Upper lobe of left lung (tissue), 6 donors: ENCODE results near the gene LAYN. TPM values are rescaled to one million over a fixed set of nuclear protein-coding genes. Genes with fewer than 3 reads are reported as not detected.

ENCODE experiments used
- ATAC-seq, 2 donors: fragments of 200-7000 bp; cut with Tn5 transposase; one replicate each; pipeline ENCODE4 v1.9.1; 2022; ENCODE audit warnings: mild to moderate bottlenecking in 2 of 2, moderate library complexity in 2 of 2; ENCODE audit not compliant: low FRiP score in 2 of 2
- DNase-seq, 2 donors: peaks; one replicate each; pipeline ENCODE4 v3.0.0-alpha.2; 2019 to 2020
- H3K27ac ChIP-seq, 4 donors: fragments of 200-600 bp; sonication (generic); one replicate each; pipeline ENCODE4 v1.5.1; 2016 to 2019
- H3K27me3 ChIP-seq, 4 donors: fragments of 200-600 bp; sonication (generic); one replicate each; pipeline ENCODE4 v1.5.1; 2017 to 2019
- H3K36me3 ChIP-seq, 4 donors: fragments of 200-600 bp; sonication (generic); one replicate each; pipeline ENCODE4 v1.5.1; 2016 to 2019
- H3K4me1 ChIP-seq, 4 donors: fragments of 200-600 bp; sonication (generic); one replicate each; pipeline ENCODE4 v1.5.1; 2018 to 2019
- H3K4me3 ChIP-seq, 4 donors: fragments of 200-600 bp; sonication (generic); one replicate each; pipeline ENCODE4 v1.5.1; 2017 to 2019; ENCODE audit warnings: mild to moderate bottlenecking in 2 of 4, moderate library complexity in 1 of 4
- H3K9me3 ChIP-seq, 4 donors: fragments of 200-600 bp; sonication (generic); one replicate each; pipeline ENCODE4 v1.5.1; 2018 to 2019
- EP300 ChIP-seq, 4 donors: sonication (generic); formaldehyde crosslinking; IDR thresholded peaks; one replicate each; pipeline ENCODE4 v1.5.1; 2017; ENCODE audit warnings: antibody characterized with exemption in 4 of 4, control low read depth in 2 of 4
- POLR2A ChIP-seq, 4 donors: fragments of 450-650 bp; IDR thresholded peaks; one replicate each; pipeline ENCODE4 v1.5.1; 2016 to 2017; ENCODE audit warnings: antibody characterized with exemption in 4 of 4, mild to moderate bottlenecking in 2 of 4
- POLR2AphosphoS5 ChIP-seq, 2 donors: sonication (generic); formaldehyde crosslinking; IDR thresholded peaks; one replicate each; pipeline ENCODE4 v1.5.1; 2017; ENCODE audit warnings: antibody characterized with exemption in 2 of 2
- WGBS, 2 donors: methylation state at CpG; one replicate each; pipeline ENCODE4 v1.1.5; 2017 to 2018; 5-methylcytosine and 5-hydroxymethylcytosine counted together
- small RNA-seq, 4 donors: library from RNA; depleted of rRNA; stranded (forward); fragments of <200 nt; gene quantifications; one replicate each; pipeline ENCODE3, GENCODE V24; 2016
- total RNA-seq, 6 donors: library from RNA; depleted of rRNA in 4 of 6; stranded (reverse); fragments of >200 nt in 4 of 6; gene quantifications; one replicate each; pipeline versions ENCODE4 v1.1.0 to v1.2.1, GENCODE V29; 2016 to 2021
- TF ChIP-seq, protein P1 (sequence below), 6 experiments: fragments of 450-650 bp in 4 of 6; fragments of 200-600 bp in 2 of 6; sonication (generic) in 2 of 6; IDR thresholded peaks; one replicate each; pipeline ENCODE4 v1.5.1; 2016 to 2019; ENCODE audit warnings: antibody characterized with exemption in 6 of 6
- donor health status: DM: no; HTN: no; CAD: no; lungs with moderate emphysema.
- donor health status: DM: no; HTN: yes; CAD: no; lungs with severe emphysema.

Gene LAYN
- total RNA-seq, 6 donors from 2014 or later = 3.1 to 46.6 (median 13.9) TPM

DNA sequence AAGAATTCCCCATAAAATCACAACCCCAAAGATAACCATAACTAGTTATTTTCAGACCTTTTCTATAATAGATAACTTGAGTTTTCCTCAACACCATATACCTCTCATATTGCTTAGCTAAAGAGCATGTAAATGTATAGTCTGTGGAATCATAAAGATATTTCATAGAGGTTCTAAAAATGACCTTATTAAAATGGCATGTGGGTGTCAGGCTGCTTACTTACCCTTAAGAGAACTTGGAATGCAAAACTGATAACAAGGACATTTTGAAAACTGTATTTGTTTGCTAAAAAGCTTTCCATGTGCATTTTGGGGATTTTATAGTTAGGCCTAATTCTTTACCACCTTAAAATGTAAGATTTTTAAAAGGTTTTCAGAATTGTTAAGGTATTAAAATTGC, 66.5 kb downstream of the LAYN start:
- H3K27ac ChIP-seq = peak overlapping the region in 1 of 4 donors; percentile 29

DNA sequence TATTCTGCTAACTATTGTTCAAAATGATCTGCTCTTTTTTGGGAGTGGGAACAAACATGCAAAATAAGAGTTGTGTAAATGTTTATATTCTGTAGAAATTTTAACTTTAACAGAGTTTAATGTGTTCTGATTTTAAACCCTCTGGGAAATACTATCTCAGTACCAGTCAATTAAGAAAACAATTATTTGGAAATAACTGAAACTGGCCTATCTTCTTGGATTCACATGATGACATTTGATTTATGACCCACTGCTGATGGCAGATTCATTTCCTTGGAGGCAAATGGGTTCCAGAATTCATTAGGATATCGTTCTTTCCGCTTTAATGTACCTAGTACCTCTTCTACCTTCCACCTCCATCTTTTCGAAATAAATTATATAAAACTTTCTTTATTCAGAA, 67.2 kb downstream of the LAYN start:
- H3K36me3 ChIP-seq = no peaks in the 10 kb centered on the region
- no peak for ATAC-seq
- H3K4me3 ChIP-seq = no peak overlapping the region
- DNase-seq = no peak
- H3K27me3 ChIP-seq = no peaks in the 10 kb centered on the region
- peaks cover 25 to 55% (median 53%) of the 10 kb centered on the region in 4 donors for H3K4me1 ChIP-seq
- H3K27ac ChIP-seq = no peak overlapping the region
- TF ChIP-seq POLR2A (IDR thresholded peaks at IDR 0.05) (no peak), EP300 (IDR thresholded peaks at IDR 0.05) (no peak), POLR2AphosphoS5 (IDR thresholded peaks at IDR 0.05) (no peak)
- TF ChIP-seq, protein P1, sequence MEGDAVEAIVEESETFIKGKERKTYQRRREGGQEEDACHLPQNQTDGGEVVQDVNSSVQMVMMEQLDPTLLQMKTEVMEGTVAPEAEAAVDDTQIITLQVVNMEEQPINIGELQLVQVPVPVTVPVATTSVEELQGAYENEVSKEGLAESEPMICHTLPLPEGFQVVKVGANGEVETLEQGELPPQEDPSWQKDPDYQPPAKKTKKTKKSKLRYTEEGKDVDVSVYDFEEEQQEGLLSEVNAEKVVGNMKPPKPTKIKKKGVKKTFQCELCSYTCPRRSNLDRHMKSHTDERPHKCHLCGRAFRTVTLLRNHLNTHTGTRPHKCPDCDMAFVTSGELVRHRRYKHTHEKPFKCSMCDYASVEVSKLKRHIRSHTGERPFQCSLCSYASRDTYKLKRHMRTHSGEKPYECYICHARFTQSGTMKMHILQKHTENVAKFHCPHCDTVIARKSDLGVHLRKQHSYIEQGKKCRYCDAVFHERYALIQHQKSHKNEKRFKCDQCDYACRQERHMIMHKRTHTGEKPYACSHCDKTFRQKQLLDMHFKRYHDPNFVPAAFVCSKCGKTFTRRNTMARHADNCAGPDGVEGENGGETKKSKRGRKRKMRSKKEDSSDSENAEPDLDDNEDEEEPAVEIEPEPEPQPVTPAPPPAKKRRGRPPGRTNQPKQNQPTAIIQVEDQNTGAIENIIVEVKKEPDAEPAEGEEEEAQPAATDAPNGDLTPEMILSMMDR (IDR thresholded peaks at IDR 0.05) = no peak
- WGBS, 2 donors = 85 to 92% methylated on average over 3 of the region's 3 CpGs
- no peaks in the 10 kb centered on the region for H3K9me3 ChIP-seq

More for the DNA sequence above, 66.5 kb downstream of the LAYN start:
- Histone ChIP-seq H3K4me3 (no peak overlapping the region), H3K9me3 (no peaks in the 10 kb centered on the region), H3K27me3 (no peaks in the 10 kb centered on the region), H3K4me1 (peaks cover 24 to 50% (median 46%) of the 10 kb centered on the region in 4 donors), H3K36me3 (no peaks in the 10 kb centered on the region)
- ATAC-seq (no peak), DNase-seq (no peak)
- TF ChIP-seq POLR2A (IDR thresholded peaks at IDR 0.05) (no peak), EP300 (IDR thresholded peaks at IDR 0.05) (no peak), POLR2AphosphoS5 (IDR thresholded peaks at IDR 0.05) (no peak)
- TF ChIP-seq, protein P1 (IDR thresholded peaks at IDR 0.05) = no peak

Small RNA genes within 50 kb of the gene (small RNA-seq; reads per million reads assigned to genes)
- gene MIR34B = 1.9 to 25.0 (median 8.8) reads per million in 4 donors
- 19.2 to 251 (median 167) reads per million in 4 donors for gene MIR34C

Other genes with a start within 250 kb of the LAYN start
- gene POU2AF3, start 242.2 kb upstream of the LAYN start, total RNA-seq = 10 to 100 TPM in 1 of 6 donors, 1 to 10 TPM in 5; 1.7 to 12.6 (median 3.6) TPM
- 10 to 100 TPM in 1 of 6 donors, 1 to 10 TPM in 5; 1.3 to 42.1 (median 4.0) TPM for gene POU2AF1, start 161.4 kb upstream of the LAYN start, total RNA-seq
- 1 to 10 TPM in 2 of 6 donors, under 1 TPM in 1, not detected in 3; 0.24 to 4.1 (median 1.1) TPM for gene BTG4, start 28.3 kb upstream of the LAYN start, total RNA-seq
- 10 to 100 TPM in 1 of 6 donors, 1 to 10 TPM in 4, under 1 TPM in 1; 0.37 to 59.0 (median 8.1) TPM for gene HOATZ, start 25.9 kb upstream of the LAYN start, total RNA-seq
- gene SIK2, start 61.7 kb downstream of the LAYN start, total RNA-seq = 10 to 100 TPM; 23.0 to 35.9 (median 27.6) TPM
- gene PPP2R1B, start 225.7 kb downstream of the LAYN start, total RNA-seq = 10 to 100 TPM; 11.3 to 31.8 (median 22.0) TPM